HG02840 (cell line): ENCODE data around the gene ELOB.

Experiments
- ATAC-seq: cut with Tn5 transposase; IDR thresholded peaks from one replicate; pipeline ENCODE4 v1.9.1; 2021; ENCODE audit warnings: mild to moderate bottlenecking, moderate library complexity, moderate number of reproducible peaks; ENCODE audit not compliant: unreplicated experiment, low FRiP score

Gene ELOB

GRCh38 chr16:2784358-2785100, 7.4 kb upstream of the ELOB start:
- ATAC-seq = no peak

GRCh38 chr16:2783581-2784357, 6.7 kb upstream of the ELOB start:
- ATAC-seq = no peak

- ATAC-seq = no peak
These were observed 5.7 kb upstream of the ELOB start for GRCh38 chr16:2782583-2783351.

- no peak for ATAC-seq
These were observed 3.2 kb upstream of the ELOB start for GRCh38 chr16:2779978-2780898.

GRCh38 chr16:2779151-2779920, 2.3 kb upstream of the ELOB start:
- ATAC-seq = no peak

GRCh38 chr16:2778630-2778958, 1.5 kb upstream of the ELOB start:
- ATAC-seq = no peak

GRCh38 chr16:2777903-2778629, 986 bp upstream of the ELOB start:
- ATAC-seq = no peak

GRCh38 chr16:2776500-2777139, 460 bp downstream of the ELOB start:
- ATAC-seq = peak; percentile 29

GRCh38 chr16:2775765-2776499, 1.1 kb downstream of the ELOB start:
- no peak for ATAC-seq

- no peak for ATAC-seq
These were observed 1.9 kb downstream of the ELOB start for GRCh38 chr16:2775131-2775716.

GRCh38 chr16:2774161-2774891, 2.8 kb downstream of the ELOB start:
- no peak for ATAC-seq

GRCh38 chr16:2773188-2773968, 3.7 kb downstream of the ELOB start:
- no peak for ATAC-seq

- ATAC-seq = no peak
These were observed 5.3 kb downstream of the ELOB start for GRCh38 chr16:2771496-2772402.

- ATAC-seq = no peak
These were observed 6.8 kb downstream of the ELOB start for GRCh38 chr16:2770057-2770951.
